HG02938 (cell line): ENCODE results near the gene NPFFR1.

ENCODE experiments used
- ATAC-seq: cut with Tn5 transposase; IDR thresholded peaks from one replicate; pipeline ENCODE4 v1.9.1; 2021; ENCODE audit warnings: mild to moderate bottlenecking, moderate library complexity; ENCODE audit not compliant: unreplicated experiment

The NPFFR1 gene

DNA sequence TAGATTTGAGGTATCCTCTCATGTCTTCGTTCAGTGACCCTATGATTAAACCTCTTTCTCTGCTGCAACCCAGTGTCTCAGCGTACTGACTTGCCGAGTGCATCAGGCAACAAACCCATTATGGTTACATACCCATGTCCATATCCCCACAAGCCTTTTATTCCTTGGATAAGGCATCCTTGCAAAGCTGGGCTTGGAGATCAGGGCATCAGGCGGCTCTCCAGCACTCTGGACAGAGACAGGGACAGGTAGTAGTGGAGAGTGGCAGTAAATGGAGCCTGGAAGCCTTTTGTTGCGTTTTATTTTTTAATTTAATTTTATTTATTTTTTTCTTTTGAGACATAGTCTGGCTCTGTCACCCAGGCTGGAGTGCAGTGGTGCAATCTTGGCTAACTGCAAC lies 32.0 kb upstream of the NPFFR1 start:
- no peak for ATAC-seq

DNA sequence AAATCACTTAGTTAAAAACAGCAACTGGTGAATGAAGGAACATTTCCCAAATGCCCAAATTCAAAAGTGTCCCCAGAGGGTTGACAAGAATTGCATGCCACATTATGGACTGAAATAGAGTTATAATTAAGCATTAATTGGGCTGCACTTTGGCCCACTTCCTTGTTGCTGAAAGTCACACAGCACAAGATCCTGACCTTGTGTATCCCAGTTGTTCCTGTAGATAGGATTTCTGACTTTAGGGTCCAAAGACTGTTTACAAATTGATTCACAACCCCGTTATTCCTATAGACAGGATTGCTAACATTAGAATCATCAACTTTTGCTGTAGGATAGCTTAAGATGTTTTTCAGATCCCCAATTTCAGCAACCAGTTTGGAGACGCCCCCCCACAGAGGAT lies 31.5 kb upstream of the NPFFR1 start:
- ATAC-seq = no peak

DNA sequence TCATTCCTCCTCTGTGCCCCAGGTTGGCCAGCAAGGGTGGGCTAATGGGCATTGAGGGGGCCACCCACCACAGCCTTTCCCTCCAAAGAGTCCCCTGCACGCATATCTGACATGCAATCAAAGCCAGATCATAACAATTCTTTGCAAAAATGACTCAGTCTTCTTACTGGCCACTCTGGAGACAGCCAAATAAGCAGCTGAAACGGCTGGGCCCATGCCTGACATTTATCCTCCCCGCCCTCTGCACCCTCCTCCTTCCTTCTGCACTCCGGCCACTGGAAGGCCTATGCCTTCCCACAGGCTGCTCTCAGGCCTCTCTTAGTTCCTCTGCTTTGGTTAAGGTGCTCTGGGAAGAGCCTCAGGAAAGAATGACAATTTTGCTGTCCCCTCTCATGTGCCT lies 29.2 kb upstream of the NPFFR1 start:
- no peak for ATAC-seq

DNA sequence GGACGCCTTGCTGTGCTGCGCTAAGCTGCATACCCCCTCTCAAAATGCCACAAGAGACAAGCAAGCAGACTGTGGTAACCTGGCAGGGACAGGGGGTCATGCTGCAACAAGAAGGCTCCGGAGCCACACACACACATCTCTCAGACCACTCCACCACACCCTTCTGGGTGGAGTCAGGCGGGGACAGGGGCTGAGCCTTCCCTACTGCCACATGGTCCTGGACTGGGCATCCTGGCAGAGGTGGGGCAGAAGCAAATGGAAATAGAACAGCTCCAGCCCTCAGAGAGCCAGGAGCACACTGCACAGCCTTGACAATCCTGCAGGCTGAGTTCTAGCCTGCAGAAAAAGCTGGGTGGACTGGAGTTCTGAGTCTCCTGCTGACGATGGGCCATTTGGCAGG lies 28.4 kb upstream of the NPFFR1 start:
- no peak for ATAC-seq

GRCh38 chr10:70311698-70312097 lies 27.9 kb upstream of the NPFFR1 start:
- no peak for ATAC-seq

DNA sequence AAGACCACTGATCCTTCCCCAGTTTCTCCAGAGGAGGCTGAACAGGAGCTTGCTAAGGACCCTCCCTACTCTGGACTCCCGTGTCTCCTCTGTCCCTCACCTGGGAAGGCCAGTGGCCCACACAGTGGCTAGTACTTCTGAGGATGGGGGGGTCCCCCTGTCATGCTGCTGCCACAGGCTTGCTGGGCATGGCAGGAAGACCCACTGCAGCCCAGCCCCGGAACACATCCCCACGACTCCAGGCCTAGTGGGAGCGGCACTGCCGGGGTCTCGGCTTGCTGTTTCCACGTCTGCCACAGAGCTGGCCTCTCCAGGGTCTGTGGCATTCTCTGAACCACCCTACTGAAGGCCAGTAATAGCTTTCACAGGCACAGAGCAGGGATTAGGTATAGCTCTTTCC lies 25.9 kb upstream of the NPFFR1 start:
- no peak for ATAC-seq

- ATAC-seq = no peak
Measured at GRCh38 chr10:70308121-70309060, 24.6 kb upstream of the NPFFR1 start.

DNA sequence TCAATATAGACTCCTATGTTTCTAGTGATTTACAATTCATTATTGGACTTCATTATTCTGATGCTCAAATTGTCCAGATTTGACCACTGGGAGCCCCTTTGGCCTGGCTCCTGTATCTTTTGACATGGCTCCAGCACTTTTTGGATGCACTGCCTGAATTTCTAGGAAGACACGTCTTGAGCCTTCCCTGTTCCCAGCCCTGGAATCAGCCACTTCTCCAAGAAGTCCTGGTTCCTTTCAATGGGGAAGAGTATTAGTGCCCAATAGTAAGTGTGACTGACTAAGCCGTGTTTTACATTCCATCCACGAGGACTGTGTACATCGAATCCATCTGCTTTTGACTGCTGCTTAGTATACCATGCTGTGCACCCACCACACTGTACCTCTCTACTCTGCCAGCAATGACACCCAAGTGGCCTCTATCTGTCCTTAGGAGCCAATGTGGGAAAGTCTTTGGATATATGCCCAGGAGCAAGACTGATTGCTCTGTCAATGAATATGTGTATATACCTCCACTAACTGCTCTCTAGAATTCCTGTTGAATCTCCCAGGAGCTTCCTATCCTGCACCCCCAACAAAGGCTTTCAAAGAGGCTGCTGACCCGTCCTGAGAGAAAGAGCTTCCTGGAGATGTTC lies 23.2 kb upstream of the NPFFR1 start:
- ATAC-seq = no peak

GRCh38 chr10:70306181-70306705 lies 22.4 kb upstream of the NPFFR1 start:
- ATAC-seq = no peak

- ATAC-seq = no peak
Measured at GRCh38 chr10:70303730-70304129, 19.9 kb upstream of the NPFFR1 start.

- no peak for ATAC-seq
Measured at GRCh38 chr10:70302292-70302691, 18.5 kb upstream of the NPFFR1 start.

- no peak for ATAC-seq
Measured at GRCh38 chr10:70300908-70301597, 17.2 kb upstream of the NPFFR1 start.

DNA sequence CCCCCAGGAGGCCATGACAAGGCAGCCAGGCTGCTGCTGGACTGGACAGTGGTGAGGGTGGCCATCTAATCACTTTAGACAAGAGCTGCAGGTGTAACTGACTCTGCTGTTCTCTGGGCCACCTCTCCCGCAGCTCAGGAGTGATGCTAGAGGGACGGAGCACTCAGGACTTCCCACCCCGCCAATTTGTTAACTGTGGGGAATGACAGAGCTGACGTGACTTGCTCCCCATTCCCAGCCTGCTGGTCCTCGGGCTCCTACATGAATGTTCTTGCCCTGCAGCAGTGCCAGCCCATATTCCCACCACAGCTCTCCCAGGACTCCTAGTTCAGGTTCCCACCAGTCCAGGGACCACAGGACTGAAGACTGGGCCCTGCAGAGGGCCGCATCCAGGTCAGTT lies 16.7 kb upstream of the NPFFR1 start:
- no peak for ATAC-seq

DNA sequence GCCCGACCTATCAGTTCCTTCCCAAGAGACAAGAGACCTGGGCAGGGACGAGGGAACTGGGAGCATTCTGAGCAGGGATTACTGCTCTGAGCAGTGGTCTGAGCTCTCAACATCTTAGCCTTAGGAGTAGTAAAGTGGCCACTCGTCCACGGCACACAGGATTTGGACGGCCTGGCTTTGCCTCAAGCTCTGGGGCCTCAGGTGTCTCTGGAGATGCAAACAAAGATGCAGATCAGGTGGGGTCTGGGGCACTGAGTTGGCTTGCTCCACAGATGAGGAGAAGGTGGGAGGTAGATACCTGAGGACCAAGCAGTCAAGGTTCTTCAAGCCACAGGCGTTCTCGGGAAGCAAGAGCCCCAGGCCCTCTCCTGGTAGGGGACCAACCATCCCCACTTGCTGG lies 16.1 kb upstream of the NPFFR1 start:
- no peak for ATAC-seq

DNA sequence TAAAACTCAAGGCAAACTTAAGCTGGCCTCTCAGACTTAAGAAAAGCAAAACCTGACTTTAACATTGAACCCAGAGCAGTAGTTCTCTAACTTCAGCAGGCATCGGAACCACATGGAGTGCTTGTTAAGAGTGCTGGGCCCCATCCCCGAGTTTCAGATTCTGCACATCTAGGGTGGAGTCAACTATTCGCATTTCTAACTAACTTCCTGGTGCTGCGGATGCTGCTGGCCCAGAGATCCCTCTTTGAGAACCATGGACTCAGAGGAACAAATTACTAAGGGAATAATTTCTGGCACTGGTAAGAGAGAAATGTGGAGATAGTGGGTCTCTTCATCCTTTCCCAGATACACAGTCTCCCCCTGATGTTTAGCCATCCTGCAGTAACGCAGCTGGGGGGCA lies 14.6 kb upstream of the NPFFR1 start:
- no peak for ATAC-seq

DNA sequence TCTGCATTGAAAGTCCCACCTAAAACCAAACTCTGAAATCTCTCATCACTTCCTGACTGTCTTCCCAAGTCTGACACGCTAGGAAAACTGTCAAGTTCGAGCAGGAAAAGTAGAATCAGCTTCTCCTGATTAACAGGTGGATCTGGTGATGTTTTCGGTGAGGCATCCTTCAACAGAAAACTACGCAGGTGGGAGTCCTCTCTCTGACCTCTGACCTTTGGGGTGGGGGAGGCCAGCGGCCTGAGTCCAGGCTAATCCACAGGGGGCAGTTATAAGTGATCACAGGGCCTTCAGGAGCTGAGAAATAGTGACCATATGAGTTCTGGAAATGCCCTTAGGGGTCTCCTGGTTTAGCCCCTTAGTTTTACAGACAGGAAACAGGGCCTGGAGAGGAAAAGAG lies 13.4 kb upstream of the NPFFR1 start:
- no peak for ATAC-seq

DNA sequence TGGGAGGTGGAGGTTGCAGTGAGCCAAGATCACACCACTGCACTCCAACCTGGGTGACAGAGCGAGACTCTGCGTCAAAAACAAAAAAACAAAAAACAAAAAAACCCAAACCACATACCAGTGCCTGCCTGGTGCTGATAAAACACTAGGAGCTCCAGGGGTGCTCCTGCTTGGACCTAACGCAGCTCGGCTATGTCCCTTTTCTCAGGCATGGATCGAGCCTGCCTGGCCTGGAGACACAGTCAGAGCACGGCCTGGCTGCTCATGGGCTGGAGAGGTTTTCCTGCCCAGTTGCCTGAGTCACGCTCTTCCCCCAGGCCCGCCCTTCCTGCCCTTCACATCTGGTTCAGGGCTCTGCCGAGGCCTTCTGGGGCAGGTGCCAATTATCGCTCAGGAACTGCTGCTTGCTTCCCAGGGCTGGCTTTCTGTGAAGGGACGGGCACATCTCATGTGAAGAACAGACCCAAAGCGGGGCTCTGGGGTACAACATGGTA lies 12.6 kb upstream of the NPFFR1 start:
- no peak for ATAC-seq

GRCh38 chr10:70295926-70296325 lies 12.1 kb upstream of the NPFFR1 start:
- no peak for ATAC-seq

- no peak for ATAC-seq
Measured at GRCh38 chr10:70295321-70295720, 11.5 kb upstream of the NPFFR1 start.

GRCh38 chr10:70293169-70293843 lies 9.5 kb upstream of the NPFFR1 start:
- peak; percentile 82 for ATAC-seq

- no peak for ATAC-seq
Measured at GRCh38 chr10:70292004-70292403, 8.2 kb upstream of the NPFFR1 start.
